NCI-H345 (cell line): ENCODE results near the gene NUP85.
"Not testable (repeated sequence)": the region's sequence is repeated elsewhere in the genome, so short reads cannot be mapped to it uniquely, and the experiment has no call there.

Experiments used
- DNase-seq: peaks from one replicate; lab custom pipeline; 2025; lab: John Stamatoyannopoulos, UW

NUP85 gene

DNA sequence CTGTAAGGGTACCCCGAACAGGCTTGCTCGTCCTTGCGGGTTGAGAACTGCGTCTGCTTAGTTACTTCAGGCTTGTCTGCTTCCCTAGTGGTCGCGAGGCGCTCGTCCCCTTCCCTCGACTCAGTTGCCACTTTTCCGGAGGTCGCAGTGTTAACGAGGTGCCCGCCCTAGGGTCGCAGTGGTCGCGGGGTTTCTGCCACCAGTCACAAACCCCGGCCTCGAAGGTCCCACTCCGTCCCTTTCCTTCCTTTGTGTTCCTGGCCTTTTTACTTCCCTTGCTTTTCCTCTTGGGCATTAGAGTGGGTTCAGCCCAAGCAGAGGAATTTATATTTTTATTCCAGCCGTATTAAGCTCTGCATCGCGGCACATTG, 299 bp downstream of the NUP85 start:
- no peak for DNase-seq

DNA sequence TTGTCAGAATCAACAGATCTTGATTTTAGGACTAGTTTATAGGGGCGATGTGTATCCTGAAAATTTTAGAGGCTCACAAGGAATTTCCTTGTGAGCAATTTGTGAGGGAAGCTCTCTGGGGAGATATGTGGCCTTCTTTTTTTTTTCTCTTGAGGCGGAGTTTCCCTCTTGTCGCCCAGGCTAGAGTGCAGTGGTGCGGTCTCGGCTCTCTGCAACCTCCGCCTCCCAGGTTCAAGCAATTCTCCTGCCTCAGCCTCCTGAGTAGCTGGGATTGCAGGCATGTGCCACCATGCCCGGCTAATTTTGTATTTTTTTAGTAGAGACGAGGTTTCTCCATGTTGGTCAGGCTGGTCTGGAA, 1.6 kb downstream of the NUP85 start:
- not testable (repeated sequence) for DNase-seq

DNA sequence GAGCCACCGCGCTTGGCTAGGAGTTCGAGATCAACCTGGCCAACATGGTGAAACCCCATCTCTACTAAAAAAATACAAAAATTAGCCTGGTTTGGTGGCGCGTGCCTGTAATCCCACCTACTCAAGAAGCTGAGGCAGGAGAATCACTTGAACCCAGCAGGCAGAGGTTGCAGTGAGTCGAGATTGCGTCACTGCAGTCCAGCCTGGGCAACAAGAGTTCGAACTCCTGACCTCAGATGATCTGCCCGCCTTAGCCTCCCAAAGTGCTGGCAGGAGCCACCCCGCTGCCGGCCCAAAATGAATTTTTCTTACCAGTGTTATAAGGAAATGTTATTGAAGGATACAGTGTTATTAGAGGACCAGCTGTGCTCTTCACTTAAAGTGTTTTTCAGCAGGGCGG, 2.3 kb downstream of the NUP85 start:
- DNase-seq, result no peak

DNA sequence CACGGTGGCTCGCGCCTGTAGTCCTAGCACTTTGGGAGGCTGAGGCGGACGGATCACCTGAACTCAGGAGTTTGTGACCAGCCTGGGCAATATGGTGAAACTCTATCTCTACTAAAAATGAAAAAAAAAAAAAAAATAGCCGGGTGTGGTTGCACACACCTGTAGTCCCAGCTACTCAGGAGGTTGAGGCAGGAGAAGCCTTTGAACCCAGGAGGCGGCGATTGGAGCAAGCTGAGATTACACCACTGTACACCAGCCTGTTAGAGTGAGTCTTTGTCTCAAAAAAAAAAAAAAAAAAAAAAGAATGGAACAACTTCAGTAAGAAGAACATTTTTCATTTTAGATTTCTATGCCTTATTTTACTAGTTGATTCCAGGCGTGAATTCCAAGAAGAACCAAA, 2.7 kb downstream of the NUP85 start:
- DNase-seq, result no peak

DNA sequence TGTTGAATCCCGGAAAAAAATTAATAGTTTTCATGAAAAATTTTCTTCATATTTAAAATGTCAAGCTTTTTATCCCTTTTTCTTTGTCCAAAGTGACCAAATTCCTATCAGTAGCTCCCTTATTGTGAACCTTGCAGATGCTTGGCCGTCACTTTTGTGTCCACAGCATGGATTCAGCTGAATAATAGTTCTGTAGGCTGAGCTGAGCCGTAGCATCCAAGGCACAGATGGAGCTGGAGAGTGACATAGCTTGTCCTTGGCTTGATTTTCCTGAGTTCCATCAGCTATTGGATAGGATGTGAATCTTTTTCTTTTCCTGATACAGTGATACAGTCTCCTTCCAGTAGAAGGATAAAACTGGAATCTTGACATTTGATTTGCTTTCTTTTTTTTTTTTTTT, 3.6 kb downstream of the NUP85 start:
- DNase-seq, result no peak

DNA sequence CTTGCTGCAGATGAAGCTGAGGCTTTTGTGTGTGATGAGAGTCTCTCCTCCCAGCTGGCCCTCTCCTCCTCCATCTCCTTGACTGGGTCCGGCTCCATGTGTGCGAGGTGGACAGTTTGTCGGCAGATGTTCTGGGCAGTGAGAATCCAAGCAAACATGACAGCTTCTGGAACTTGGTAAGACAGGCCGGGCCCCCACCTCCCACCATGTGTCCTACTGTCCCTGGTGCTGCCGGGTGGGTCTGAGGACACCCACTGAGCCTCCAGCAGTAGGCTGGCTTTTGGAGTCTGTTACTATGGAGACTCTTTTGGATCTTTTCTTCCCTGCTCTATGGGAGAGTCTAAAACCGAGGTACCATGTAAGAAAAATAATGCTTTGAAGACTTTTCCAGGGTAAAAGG, 12.7 kb downstream of the NUP85 start:
- DNase-seq, result no peak

DNA sequence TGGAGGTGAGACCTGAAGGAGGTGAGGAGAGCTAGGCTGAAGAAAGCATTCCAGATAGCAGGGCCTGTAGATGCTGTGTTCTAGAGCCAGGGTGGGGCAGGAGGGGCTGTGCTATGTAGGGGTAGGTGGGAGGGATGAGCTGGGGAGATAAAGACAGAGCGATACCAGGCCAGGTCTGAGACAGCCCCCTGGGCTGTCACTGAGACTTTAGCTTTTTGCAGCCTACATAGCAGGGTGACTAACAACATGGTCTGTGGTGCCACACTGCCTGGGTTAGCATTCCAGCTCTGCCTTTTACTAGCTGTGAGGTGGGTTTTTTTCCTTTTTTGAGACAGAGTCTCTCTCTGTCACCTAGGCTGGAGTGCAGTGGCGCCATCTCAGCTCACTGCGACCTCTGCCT, 14.3 kb downstream of the NUP85 start:
- no peak for DNase-seq

DNA sequence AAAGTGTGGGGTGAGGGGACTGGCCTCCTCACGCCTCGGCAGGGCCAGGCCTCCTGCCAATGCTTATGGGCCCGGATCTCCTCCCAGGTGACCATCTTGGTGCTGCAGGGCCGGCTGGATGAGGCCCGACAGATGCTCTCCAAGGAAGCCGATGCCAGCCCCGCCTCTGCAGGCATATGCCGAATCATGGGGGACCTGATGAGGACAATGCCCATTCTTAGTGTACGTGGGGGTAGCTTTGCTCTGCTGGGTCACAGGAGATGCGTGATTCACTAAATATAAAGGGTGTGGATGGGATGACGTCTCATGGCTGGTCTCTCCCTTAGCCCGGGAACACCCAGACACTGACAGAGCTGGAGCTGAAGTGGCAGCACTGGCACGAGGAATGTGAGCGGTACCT, 19.5 kb downstream of the NUP85 start:
- no peak for DNase-seq

DNA sequence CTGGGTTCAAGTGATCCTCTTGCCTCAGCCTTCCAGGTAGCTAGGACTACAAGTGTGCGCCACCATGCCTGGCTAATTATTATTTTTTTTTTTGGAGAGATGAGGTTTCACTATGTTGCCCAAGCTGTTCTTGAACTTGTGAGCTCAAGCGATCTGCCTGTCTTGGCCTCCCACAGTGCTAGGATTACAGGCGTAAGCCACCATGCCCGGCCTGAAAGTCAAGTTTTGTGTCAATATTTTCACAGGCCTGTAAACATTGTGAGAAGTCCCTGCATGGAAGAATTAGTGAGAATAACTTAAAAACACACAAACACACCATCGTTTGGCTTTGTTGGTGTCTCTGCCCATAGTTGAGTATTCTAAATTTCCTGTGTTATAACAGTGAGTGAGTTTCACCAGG, 22.2 kb downstream of the NUP85 start:
- DNase-seq, result no peak

DNA sequence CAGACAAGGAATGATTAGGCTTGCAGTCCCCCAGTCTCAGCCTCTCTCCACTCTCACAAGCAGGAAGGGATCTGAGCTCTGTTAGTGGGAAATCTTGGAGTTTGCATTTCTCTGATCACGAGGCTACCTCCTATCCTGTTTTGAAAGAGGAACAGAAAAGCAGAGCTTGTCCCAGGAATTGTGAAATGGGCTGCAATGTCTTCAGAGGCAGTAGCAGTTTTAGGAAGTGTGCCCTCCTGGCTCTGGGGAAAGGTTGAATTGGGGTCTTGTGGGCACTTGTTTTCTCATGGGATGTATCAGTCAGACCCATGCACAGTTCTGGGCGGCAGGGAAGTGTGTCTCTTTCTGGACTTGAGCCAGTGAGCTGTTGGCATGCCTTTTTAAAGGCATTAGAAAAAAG, 22.8 kb downstream of the NUP85 start:
- no peak for DNase-seq

DNA sequence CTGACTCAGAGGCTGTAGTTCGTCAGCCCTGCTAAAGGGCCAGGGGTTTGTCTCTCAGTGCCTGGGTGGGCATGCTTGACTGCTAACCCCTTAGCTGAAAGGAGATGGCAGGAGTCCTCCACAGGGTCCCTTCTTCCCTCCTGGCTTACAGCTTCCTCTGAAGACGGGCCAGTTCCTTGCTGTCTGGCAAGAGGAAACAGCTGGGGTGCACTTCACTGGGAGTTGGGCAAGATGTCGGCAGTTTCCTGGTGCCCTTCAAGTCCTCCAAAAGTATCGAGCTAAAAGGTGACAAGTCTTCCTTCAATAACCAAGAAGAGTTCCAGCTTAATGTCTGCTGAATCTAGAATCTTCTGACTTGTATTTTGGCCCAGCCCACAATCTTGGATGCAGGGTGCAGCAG, 23.4 kb downstream of the NUP85 start:
- DNase-seq, result no peak

DNA sequence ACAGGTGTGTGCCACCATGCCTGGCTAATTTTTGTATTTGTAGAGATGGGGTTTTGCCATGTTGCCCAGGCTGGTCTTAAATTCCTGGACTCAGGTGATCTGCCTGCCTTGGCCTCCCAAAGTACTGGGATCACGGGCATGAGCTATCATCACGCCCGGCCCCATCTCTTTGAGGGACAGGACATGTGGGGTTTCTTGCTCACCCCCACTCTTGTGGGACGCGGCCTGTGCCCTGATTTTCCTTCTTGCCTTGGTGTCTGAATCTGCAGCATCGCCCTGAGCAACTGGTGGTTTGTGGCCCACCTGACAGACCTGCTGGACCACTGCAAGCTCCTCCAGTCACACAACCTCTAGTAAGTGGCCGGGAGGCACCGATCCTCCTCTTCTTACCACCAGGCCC, 25.6 kb downstream of the NUP85 start:
- no peak for DNase-seq

DNA sequence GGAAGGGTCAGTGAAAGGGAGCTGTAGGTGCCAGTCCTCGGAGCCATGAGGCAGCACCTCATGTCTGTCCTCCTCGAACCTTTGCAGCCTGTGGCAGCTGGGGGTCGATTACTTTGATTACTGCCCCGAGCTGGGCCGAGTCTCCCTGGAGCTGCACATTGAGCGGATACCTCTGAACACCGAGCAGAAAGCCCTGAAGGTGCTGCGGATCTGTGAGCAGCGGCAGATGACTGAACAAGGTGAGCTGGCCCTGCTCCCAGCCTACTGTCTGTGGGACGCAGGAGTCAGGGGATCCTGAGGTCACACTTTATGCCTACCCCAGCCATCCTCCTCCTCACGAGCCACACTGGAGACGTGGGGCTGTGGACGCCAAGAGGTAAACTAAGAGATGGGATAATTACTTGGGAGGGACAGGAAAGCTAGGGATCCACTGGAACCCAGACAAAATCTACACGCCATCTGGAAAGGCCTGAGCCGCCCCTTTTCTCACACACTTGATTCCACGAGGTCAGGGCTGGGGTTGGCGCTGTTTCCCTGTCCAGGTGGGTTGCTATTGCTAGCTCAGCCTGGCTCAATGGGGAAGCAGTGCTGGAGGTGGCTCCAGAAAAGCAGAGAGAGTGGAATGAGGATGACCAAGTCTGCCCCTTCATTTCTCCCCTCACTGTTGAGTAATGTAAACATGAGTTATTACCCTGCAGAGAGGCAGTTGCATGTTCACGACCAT, 26.4 kb downstream of the NUP85 start:
- no peak for DNase-seq

DNA sequence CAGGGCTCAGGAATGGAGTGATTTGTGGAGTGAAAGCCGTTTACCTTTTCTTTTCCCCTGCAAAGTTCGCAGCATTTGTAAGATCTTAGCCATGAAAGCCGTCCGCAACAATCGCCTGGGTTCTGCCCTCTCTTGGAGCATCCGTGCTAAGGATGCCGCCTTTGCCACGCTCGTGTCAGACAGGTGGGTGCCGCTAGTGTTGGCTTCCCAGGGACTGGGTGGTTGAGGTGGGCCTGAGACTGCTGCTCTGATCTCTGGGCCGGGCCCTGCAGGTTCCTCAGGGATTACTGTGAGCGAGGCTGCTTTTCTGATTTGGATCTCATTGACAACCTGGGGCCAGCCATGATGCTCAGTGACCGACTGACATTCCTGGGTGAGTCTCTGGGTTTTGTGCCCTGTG, 27.3 kb downstream of the NUP85 start:
- DNase-seq, result no peak

DNA sequence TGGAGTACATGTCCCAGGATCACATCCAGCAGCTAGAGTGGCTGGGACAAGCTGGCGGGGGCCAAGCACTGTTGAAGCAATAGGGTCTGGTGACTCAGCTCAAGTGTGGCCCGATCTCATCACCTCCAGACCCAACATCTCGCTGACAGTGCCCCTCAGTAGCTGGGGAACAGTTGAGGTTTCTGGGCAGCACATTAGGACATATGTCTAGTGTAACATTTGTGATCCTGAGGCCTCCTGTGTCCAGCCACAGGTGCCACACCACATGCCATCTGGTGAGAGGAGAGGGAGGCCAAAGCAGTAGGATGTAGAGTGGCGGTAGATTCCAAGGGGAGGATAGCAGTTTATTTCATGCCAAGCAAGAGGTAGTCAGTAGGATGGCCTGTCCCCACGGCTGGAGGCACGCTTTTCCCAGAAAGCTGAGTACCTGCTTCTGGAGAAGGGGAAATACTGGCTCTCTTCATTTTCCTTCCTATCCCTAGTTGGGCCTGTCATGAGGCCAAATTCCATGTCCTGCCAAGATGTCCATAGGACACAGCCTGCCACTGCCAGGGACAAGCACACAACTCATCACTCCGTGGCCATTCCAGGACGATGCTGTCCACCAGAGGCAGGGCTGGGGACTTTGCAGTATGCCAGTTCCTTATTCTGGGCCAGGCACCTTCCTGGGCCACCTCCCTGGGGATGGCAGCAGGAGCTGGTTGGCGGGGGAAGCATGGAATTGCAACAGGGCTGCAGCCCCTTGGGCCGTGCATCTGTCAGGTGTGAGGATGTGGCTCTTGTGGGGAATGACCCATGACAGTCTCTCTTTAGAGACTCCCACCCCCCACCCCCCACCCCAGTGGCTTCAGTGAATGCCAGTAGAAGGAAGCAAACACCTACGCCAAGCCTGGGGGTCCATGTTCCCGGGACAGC, 31.9 kb downstream of the NUP85 start:
- DNase-seq, result no peak

DNA sequence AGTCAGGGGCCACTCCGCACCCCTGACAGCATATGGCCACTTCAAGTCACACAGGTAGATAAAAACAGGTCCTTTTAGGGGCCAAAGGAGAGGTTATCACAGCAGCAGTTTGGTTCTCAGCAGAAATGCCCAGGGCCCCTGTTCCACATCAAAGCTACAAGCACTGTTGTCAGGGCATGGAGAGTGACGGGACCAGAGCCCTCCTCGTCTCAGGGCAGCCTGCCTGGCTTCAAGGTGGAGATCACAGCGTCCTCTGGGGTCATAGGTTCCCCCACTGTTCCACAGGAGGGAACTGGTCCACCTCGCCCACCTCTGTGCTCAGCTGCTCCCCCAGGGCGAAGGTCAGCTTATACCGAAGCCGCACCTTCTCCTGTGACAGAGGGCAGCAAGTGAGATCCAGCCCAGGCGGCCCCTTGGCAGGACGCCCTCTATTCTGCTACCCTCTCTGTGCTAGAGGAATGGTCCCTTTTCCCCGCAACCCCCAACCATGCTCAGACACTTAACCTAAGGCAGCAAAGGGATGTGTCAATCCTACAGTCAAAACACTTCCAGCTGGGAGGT, 32.6 kb downstream of the NUP85 start:
- no peak for DNase-seq

DNA sequence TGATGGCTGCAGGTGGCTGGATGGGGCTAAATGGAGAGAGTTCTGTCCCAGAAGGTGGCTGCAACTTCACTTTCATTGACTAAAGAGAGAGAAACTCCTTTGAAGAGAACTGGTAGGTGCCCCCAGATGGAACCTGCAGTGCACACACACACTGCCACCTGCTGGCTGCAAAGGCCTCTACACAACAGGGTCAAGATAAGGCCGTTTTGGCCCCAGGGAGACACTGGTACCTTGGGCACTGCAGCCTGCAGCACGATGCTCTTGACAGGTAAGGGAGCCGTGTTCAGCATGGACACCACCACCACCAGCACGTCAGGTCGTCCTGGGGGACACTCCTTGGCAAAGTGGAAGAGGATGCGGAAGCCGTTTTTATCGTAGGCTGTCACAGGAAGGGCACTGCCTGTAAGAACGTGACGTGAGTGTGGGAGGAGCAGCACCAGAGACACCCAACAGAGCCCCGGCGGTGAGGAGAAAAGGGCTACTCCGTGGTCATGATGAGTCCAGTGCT, 33.3 kb downstream of the NUP85 start:
- DNase-seq, result peak; percentile 54

DNA sequence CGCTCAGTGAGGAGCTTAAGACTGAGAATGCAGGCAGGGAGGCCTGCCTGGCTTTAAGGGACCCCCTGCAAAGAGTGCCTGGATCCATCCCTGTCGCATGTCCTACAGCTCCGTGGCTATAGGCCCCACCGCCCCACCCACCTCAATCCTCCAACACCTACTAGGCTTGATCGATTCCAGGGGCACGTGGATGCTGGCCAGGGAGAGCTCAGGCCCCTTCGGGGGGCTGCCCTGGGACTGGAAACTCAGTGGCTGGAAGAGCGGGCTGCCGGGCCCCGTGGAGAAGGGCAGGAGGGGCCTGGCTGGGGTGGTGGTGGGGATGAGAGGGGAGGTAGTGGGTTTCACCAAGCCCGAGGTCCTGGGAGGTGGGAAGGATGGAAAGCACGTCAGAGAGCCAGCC, 33.7 kb downstream of the NUP85 start:
- DNase-seq, result no peak

DNA sequence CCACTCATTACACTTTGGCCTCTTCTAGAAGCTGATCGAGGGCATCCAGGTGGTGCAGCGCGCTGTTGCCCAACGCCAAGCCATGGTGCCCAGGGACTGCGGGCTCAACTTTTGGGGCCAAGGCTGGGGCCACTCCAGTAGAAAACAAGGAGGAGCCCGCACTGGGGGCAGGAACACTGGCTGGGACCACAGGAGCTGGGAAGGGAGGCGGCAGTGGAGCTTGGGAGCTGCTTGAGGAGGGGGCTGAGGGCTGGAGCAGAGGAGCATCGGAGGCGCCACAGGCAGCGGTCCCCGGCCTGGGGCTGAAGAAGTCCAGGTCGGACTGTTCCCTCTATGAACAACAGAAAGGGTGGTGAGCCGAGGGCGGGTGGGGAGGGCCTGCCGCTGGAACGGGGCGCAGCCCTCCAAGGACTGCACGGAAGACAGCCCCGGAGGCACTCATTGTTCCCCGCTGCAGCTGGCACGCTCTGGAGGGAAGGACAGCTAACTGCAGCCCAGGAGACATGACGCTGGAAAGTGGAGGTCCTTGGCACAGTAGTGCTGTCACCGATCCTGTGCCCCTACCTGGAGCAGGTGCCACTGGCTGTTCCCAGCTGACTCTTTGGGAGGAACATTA, 34.4 kb downstream of the NUP85 start:
- DNase-seq, result no peak

DNA sequence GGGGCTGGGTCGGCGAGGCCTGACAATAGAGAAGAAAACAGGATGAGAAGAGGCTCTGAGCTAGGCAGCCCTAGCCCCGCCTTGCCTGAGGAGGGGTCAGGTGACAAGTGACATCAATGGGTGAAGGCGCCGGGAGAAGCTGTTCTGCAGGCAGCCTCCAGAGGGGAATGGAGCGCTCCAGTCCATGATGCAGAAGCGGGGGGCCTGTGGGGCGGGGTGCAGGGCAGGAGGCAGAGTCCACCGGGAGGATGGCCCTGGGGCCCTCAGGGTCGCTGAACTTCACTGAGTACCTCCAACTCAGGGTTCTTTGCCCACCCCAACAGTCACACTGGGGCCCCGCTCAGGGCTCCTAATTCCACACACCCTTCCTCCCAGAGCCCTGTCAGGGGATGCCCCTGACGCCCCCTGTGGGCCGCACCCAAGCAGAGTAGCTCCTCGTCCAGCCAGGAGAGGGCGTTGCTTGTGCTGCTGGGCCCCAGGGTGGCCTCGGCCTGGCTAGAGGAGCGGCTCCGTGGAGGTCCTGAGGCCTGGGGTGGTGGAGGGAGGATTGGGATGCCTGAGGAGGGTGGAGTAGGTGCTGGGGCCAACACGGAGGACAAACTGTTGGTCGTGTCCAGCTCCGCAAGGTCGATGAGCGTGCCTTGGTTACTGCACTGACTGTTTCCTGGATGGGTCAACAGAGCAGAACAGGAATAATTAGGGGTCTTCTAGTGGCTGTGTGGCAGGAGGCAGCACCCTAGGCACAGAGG, 35.1 kb downstream of the NUP85 start:
- peak; percentile 36 for DNase-seq

DNA sequence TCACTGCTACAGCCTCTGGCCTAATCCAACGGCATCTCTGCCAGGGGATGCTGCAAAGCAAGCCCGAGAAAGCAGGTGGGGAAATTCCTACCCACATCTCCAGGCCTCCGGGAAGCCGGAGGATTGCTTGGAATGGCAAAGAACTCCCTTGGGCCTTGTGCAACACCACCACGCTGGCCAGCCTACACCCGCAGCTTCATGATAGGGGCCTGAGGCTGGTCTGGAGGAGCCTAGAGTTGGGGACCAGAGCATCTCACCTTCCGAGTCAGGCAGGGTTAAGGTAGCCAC, 35.6 kb downstream of the NUP85 start:
- DNase-seq, result no peak

DNA sequence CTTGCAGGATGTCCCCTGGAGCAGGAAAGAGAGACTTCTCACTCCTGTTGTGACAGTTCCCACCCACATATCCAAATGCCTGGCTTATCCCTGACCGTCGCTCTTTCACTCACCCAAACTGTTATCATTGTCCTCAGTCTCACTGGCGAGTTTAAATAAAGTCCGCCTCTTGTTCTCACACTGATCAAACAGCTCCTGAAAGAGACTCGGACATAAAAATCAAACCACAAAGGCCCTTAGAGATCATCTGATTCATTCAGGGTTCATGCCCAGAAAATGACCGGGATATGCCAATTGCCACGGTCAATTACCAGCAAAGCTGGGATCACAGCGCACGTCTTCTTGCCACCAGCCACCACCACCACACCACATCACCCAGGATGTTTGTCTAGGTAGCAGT, 36.0 kb downstream of the NUP85 start:
- no peak for DNase-seq
